SK-N-MC (cell line): ENCODE measurements around the gene PMEL.

Source experiments
- EZH2 ChIP-seq: fragments of 200-600 bp; sonication (generic); IDR thresholded peaks from one replicate; pipeline ENCODE4 v1.6.1; 2017; ENCODE audit warnings: antibody characterized with exemption
- POLR2AphosphoS5 ChIP-seq: IDR thresholded peaks from 2 replicates; pipeline ENCODE4 v1.6.1; 2012; ENCODE audit warnings: mild to moderate bottlenecking, low read depth, low read length, borderline replicate concordance

- TF ChIP-seq EZH2 (no peak), POLR2AphosphoS5 (no peak)
Observed at GRCh38 chr12:55937981-55938380, 27.9 kb downstream of the PMEL start.
